ENCODE data around the gene BRCA1. TPM values are rescaled to one million over a fixed set of nuclear protein-coding genes. Genes with fewer than 3 reads are reported as not detected.
"Not testable (repeated sequence)": the region's sequence is repeated elsewhere in the genome, so short reads cannot be mapped to it uniquely, and the experiment has no call there.

The BRCA1 gene
- total RNA-seq, 1 experiment from 2014 or later: 44.1 TPM

DNA sequence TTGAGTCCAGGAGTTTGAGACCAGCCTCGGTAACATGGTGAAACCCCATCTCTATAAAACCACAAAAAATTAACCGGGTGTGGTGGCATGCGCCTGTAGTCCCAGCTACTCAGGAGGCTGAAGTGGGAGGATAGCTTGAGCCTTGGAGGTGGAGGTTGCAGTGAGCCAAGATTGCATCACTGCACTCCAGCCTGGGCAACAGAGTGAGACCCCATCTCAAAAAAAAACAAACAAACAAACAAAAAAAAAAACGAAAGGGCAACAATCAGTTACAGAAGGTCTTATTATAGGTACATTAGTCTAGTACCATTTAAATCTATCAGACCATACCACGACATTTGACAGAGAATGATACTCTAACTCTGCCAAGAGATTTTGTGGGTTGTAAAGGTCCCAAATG lies 29.8 kb downstream of the BRCA1 start:
- BruUV-seq (replicated peaks); H3K27ac ChIP-seq (ENCODE audit: low read depth, low read length); H3K9ac ChIP-seq (ENCODE audit: low read length); H3K4me1 ChIP-seq (ENCODE audit: control insufficient read depth in 1 of 2, insufficient read depth in 2 of 2, low read length in 2 of 2); H4K20me1 ChIP-seq (ENCODE audit: insufficient read depth); H2AFZ ChIP-seq (ENCODE audit: low read depth, low read length, poor library complexity, severe bottlenecking); POLR2A ChIA-PET; CTCF ChIA-PET; ATAC-seq; H3K9me3 ChIP-seq (ENCODE audit: control insufficient read depth in 1 of 2, insufficient read depth in 1 of 2, low read depth in 1 of 2, low read length in 2 of 2); H3K79me2 ChIP-seq (ENCODE audit: insufficient read depth, low read length); intact Hi-C loops (cut with micrococcal nuclease); RAD21 ChIA-PET (ENCODE audit: low non-redundant PET in 1 of 2, low total read pairs in 2 of 2, uncharacterized antibody in 2 of 2, unreplicated experiment in 2 of 2); H3K27me3 ChIP-seq (ENCODE audit: insufficient read depth, low read length); H3K9me2 ChIP-seq (ENCODE audit: insufficient read depth); H3K4me3 ChIP-seq (replicated peaks in 1 of 2; ENCODE audit: low read depth in 1 of 2, low read length in 2 of 2); H3K4me2 ChIP-seq (ENCODE audit: low read length); DNase-seq (ENCODE audit: low read depth, low spot score): not testable (repeated sequence)
- H3K36me3 ChIP-seq (ENCODE audit: control insufficient read depth in 1 of 2, insufficient read depth in 2 of 2, low read length in 2 of 2): peaks cover 17 to 26% of the 10 kb centered on the region in 2 experiments

DNA sequence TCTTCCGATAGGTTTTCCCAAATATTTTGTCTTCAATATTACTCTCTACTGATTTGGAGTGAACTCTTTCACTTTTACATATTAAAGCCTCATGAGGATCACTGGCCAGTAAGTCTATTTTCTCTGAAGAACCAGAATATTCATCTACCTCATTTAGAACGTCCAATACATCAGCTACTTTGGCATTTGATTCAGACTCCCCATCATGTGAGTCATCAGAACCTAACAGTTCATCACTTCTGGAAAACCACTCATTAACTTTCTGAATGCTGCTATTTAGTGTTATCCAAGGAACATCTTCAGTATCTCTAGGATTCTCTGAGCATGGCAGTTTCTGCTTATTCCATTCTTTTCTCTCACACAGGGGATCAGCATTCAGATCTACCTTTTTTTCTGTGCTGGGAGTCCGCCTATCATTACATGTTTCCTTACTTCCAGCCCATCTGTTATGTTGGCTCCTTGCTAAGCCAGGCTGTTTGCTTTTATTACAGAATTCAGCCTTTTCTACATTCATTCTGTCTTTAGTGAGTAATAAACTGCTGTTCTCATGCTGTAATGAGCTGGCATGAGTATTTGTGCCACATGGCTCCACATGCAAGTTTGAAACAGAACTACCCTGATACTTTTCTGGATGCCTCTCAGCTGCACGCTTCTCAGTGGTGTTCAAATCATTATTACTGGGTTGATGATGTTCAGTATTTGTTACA lies 30.9 kb downstream of the BRCA1 start:
- ChIA-PET RAD21 (ENCODE audit: low non-redundant PET in 1 of 2, low total read pairs in 2 of 2, uncharacterized antibody in 2 of 2, unreplicated experiment in 2 of 2) (no interaction called here), CTCF (no interaction called here), POLR2A (no interaction called here)
- Histone ChIP-seq H3K4me3 (replicated peaks in 1 of 2; ENCODE audit: low read depth in 1 of 2, low read length in 2 of 2) (no peak overlapping the region), H3K27ac (ENCODE audit: low read depth, low read length) (no peak overlapping the region), H3K27me3 (ENCODE audit: insufficient read depth, low read length) (no peaks in the 10 kb centered on the region), H3K9me3 (ENCODE audit: control insufficient read depth in 1 of 2, insufficient read depth in 1 of 2, low read depth in 1 of 2, low read length in 2 of 2) (no peaks in the 10 kb centered on the region), H3K4me2 (ENCODE audit: low read length) (no peak overlapping the region), H3K36me3 (ENCODE audit: control insufficient read depth in 1 of 2, insufficient read depth in 2 of 2, low read length in 2 of 2) (peaks cover 14 to 17% of the 10 kb centered on the region in 2 experiments), H3K9me2 (ENCODE audit: insufficient read depth) (no peaks in the 10 kb centered on the region), H3K4me1 (ENCODE audit: control insufficient read depth in 1 of 2, insufficient read depth in 2 of 2, low read length in 2 of 2) (no peaks in the 10 kb centered on the region), H2AFZ (ENCODE audit: low read depth, low read length, poor library complexity, severe bottlenecking) (no peak overlapping the region), H3K9ac (ENCODE audit: low read length) (no peak overlapping the region), H4K20me1 (ENCODE audit: insufficient read depth) (no peaks in the 10 kb centered on the region), H3K79me2 (ENCODE audit: insufficient read depth, low read length) (no peaks in the 10 kb centered on the region)
- ATAC-seq: no peak
- DNase-seq (ENCODE audit: low read depth, low spot score): no peak
- intact Hi-C loops (cut with micrococcal nuclease): no loop called here
- no TSS peak for BruUV-seq (replicated peaks)
- TF ChIP-seq FOSL1 (IDR thresholded peaks at IDR 0.05; ENCODE audit: low read depth) (no peak), POLR2A (IDR thresholded peaks at IDR 0.05; ENCODE audit: borderline replicate concordance, extremely low read depth, insufficient read depth, insufficient read length) (no peak), SIN3A (IDR thresholded peaks at IDR 0.05; ENCODE audit: low read depth) (no peak), ELF1 (IDR thresholded peaks at IDR 0.05; ENCODE audit: borderline replicate concordance, low read depth) (no peak), POLR2AphosphoS5 (IDR thresholded peaks at IDR 0.05; ENCODE audit: low read depth, low read length) (no peak), EGR1 (IDR thresholded peaks at IDR 0.05; ENCODE audit: low read depth) (no peak), CBX3 (IDR thresholded peaks at IDR 0.05; ENCODE audit: low read depth) (no peak), SP1 (IDR thresholded peaks at IDR 0.05; ENCODE audit: low read depth) (no peak), CEBPB (IDR thresholded peaks at IDR 0.05; ENCODE audit: low read depth) (no peak)
- TF ChIP-seq, protein P1, sequence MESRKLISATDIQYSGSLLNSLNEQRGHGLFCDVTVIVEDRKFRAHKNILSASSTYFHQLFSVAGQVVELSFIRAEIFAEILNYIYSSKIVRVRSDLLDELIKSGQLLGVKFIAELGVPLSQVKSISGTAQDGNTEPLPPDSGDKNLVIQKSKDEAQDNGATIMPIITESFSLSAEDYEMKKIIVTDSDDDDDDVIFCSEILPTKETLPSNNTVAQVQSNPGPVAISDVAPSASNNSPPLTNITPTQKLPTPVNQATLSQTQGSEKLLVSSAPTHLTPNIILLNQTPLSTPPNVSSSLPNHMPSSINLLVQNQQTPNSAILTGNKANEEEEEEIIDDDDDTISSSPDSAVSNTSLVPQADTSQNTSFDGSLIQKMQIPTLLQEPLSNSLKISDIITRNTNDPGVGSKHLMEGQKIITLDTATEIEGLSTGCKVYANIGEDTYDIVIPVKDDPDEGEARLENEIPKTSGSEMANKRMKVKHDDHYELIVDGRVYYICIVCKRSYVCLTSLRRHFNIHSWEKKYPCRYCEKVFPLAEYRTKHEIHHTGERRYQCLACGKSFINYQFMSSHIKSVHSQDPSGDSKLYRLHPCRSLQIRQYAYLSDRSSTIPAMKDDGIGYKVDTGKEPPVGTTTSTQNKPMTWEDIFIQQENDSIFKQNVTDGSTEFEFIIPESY (IDR thresholded peaks at IDR 0.05; ENCODE audit: extremely low read depth, insufficient replicate concordance, low read length): no peak
- TF ChIP-seq, protein P2, sequence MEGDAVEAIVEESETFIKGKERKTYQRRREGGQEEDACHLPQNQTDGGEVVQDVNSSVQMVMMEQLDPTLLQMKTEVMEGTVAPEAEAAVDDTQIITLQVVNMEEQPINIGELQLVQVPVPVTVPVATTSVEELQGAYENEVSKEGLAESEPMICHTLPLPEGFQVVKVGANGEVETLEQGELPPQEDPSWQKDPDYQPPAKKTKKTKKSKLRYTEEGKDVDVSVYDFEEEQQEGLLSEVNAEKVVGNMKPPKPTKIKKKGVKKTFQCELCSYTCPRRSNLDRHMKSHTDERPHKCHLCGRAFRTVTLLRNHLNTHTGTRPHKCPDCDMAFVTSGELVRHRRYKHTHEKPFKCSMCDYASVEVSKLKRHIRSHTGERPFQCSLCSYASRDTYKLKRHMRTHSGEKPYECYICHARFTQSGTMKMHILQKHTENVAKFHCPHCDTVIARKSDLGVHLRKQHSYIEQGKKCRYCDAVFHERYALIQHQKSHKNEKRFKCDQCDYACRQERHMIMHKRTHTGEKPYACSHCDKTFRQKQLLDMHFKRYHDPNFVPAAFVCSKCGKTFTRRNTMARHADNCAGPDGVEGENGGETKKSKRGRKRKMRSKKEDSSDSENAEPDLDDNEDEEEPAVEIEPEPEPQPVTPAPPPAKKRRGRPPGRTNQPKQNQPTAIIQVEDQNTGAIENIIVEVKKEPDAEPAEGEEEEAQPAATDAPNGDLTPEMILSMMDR (IDR thresholded peaks at IDR 0.05 in 2 of 3, conservative IDR thresholded peaks at IDR 0.05 in 1 of 3; ENCODE audit: borderline replicate concordance in 1 of 3, insufficient read depth in 1 of 3, low read depth in 2 of 3, low read length in 2 of 3): no peak
- TF ChIP-seq, protein P3, sequence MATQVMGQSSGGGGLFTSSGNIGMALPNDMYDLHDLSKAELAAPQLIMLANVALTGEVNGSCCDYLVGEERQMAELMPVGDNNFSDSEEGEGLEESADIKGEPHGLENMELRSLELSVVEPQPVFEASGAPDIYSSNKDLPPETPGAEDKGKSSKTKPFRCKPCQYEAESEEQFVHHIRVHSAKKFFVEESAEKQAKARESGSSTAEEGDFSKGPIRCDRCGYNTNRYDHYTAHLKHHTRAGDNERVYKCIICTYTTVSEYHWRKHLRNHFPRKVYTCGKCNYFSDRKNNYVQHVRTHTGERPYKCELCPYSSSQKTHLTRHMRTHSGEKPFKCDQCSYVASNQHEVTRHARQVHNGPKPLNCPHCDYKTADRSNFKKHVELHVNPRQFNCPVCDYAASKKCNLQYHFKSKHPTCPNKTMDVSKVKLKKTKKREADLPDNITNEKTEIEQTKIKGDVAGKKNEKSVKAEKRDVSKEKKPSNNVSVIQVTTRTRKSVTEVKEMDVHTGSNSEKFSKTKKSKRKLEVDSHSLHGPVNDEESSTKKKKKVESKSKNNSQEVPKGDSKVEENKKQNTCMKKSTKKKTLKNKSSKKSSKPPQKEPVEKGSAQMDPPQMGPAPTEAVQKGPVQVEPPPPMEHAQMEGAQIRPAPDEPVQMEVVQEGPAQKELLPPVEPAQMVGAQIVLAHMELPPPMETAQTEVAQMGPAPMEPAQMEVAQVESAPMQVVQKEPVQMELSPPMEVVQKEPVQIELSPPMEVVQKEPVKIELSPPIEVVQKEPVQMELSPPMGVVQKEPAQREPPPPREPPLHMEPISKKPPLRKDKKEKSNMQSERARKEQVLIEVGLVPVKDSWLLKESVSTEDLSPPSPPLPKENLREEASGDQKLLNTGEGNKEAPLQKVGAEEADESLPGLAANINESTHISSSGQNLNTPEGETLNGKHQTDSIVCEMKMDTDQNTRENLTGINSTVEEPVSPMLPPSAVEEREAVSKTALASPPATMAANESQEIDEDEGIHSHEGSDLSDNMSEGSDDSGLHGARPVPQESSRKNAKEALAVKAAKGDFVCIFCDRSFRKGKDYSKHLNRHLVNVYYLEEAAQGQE (IDR thresholded peaks at IDR 0.05; ENCODE audit: low read depth): no peak
- TF ChIP-seq, protein P4, sequence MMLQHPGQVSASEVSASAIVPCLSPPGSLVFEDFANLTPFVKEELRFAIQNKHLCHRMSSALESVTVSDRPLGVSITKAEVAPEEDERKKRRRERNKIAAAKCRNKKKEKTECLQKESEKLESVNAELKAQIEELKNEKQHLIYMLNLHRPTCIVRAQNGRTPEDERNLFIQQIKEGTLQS (IDR thresholded peaks at IDR 0.05): no peak
